K562 (cell line): ENCODE results near the gene RBMS3. TPM values are rescaled to one million over a fixed set of nuclear protein-coding genes. Genes with fewer than 3 reads are reported as not detected.

ENCODE experiments used
- ATAC-seq: fragments of 200-7000 bp; cut with Tn5 transposase; 3 replicates; pipeline ENCODE4 v1.9.1; 2020; ENCODE audit warnings: moderate library complexity
- BruUV-seq: library from RNA; stranded (reverse); fragments of 400-500 nt; replicated peaks from 2 replicates; lab custom pipeline; 2021; lab: Mats Ljungman, UMichigan
- CTCF ChIA-PET: fragments of 300-600 bp; formaldehyde crosslinking; extraction: SDS; loops from one replicate; lab custom pipeline; 2021; ENCODE audit warnings: low intra/inter-chr PET ratio; lab: Yijun Ruan, JAX
- POLR2A ChIA-PET: fragments of 300-600, 350-650 bp; sonication (Branson Sonifier 250); formaldehyde crosslinking; extraction: SDS; loops from one replicate; lab custom pipeline; 2021; ENCODE audit warnings: antibody characterized with exemption, inconsistent platforms; lab: Yijun Ruan, JAX
- DNase-seq, 4 experiments: peaks; one replicate each; pipeline versions ENCODE4 v3.0.0 to v3.0.0-alpha.2; 2011 to 2018; ENCODE audit warnings: low spot score in 3 of 4, mixed read lengths in 3 of 4; ENCODE audit errors: extremely low read depth in 1 of 4
- FAIRE-seq: peaks from 2 replicates; lab custom pipeline; 2011; peaks lifted over from hg19 to GRCh38; lab: Jason Lieb, UNC
- H2AFZ ChIP-seq: 2 replicates; pipeline ENCODE4 v1.6.0; 2011; ENCODE audit warnings: low read depth, low read length, control low read depth, inconsistent platforms
- H3K27ac ChIP-seq: fragments of 200-600 bp; 3 replicates; pipeline ENCODE4 v1.8.0; 2011; ENCODE audit warnings: low read depth, mild to moderate bottlenecking, control low read depth, inconsistent platforms, low read length, moderate library complexity, mixed read lengths; ENCODE audit errors: extremely low read depth
- H3K27me3 ChIP-seq, 2 experiments: fragments of 300-600 bp in 1 of 2; 2 replicates in 1 of 2; 3 replicates in 1 of 2; pipeline versions ENCODE4 v1.6.0 to v1.8.0; 2011; ENCODE audit warnings: inconsistent platforms in 2 of 2, low read length in 2 of 2, mild to moderate bottlenecking in 1 of 2, mixed read lengths in 1 of 2, moderate library complexity in 1 of 2; ENCODE audit not compliant: control insufficient read depth in 2 of 2, insufficient read depth in 2 of 2
- H3K36me3 ChIP-seq: fragments of 300-600 bp; 3 replicates; pipeline ENCODE4 v1.8.0; 2011; ENCODE audit warnings: mild to moderate bottlenecking, low read length, inconsistent platforms; ENCODE audit not compliant: control insufficient read depth, insufficient read depth
- H3K4me1 ChIP-seq, 2 experiments: fragments of 200-600 bp in 1 of 2; replicated peaks in 1 of 2; 2 replicates in 1 of 2; 3 replicates in 1 of 2; pipeline versions ENCODE4 v1.5.1 to v1.8.0; 2011; ENCODE audit warnings: inconsistent platforms in 2 of 2, low read length in 2 of 2, mild to moderate bottlenecking in 1 of 2, mixed read lengths in 1 of 2, moderate library complexity in 1 of 2; ENCODE audit not compliant: control insufficient read depth in 2 of 2, insufficient read depth in 2 of 2
- H3K4me2 ChIP-seq: 2 replicates; pipeline ENCODE4 v1.6.1; 2011; ENCODE audit warnings: low read length, control low read depth, inconsistent platforms, mixed read lengths; ENCODE audit not compliant: insufficient read depth
- H3K4me3 ChIP-seq: fragments of 200-600 bp; sonication (generic), shearing (Covaris generic); 2 replicates; pipeline ENCODE4 v1.5.1; 2016; ENCODE audit warnings: control low read depth, inconsistent platforms
- H3K79me2 ChIP-seq: fragments of 200-600 bp; 3 replicates; pipeline ENCODE4 v1.8.0; 2011; ENCODE audit warnings: low read length, inconsistent platforms; ENCODE audit not compliant: control insufficient read depth, insufficient read depth
- H3K9ac ChIP-seq, 2 experiments: 2 replicates each; pipeline versions ENCODE4 v1.6.0 to v1.6.1; 2011; ENCODE audit warnings: low read depth in 2 of 2, low read length in 2 of 2, control low read depth in 1 of 2, inconsistent platforms in 1 of 2, mild to moderate bottlenecking in 1 of 2, mixed read lengths in 1 of 2; ENCODE audit not compliant: insufficient read depth in 1 of 2
- H3K9me1 ChIP-seq: one replicate; pipeline ENCODE4 v1.6.0; 2011; ENCODE audit warnings: inconsistent platforms, mild to moderate bottlenecking, low read length, moderate library complexity; ENCODE audit not compliant: control insufficient read depth, insufficient read depth
- H3K9me3 ChIP-seq: replicated peaks from 2 replicates; pipeline ENCODE4 v1.5.1; 2011; ENCODE audit warnings: low read depth, low read length, inconsistent platforms; ENCODE audit not compliant: control insufficient read depth, insufficient read depth
- H4K20me1 ChIP-seq: replicated peaks from 2 replicates; pipeline ENCODE4 v1.6.1; 2011; ENCODE audit warnings: low read length, inconsistent platforms, mixed read lengths; ENCODE audit not compliant: control insufficient read depth, insufficient read depth
- CLOCK ChIP-seq: fragments of 250-450 bp; sonication (Bioruptor Pico); IDR thresholded peaks from 2 replicates; pipeline ENCODE4 v1.4.0; 2020; ENCODE audit warnings: mild to moderate bottlenecking, moderate library complexity, borderline replicate concordance
- MTA2 ChIP-seq: fragments of 450-650 bp; IDR thresholded peaks from 2 replicates; pipeline ENCODE4 v1.6.1; 2016; ENCODE audit warnings: low read depth
- MYNN ChIP-seq, 2 experiments: sonication (generic); formaldehyde crosslinking in 1 of 2; IDR thresholded peaks; 2 replicates each; pipeline versions ENCODE4 v1.5.0 to v1.6.1; 2016 to 2020; ENCODE audit warnings: antibody characterized with exemption in 1 of 2, missing genetic modification reagents in 1 of 2
- NR1H2 ChIP-seq: sonication (generic); formaldehyde crosslinking; IDR thresholded peaks from 2 replicates; pipeline ENCODE4 v1.4.0; 2020; ENCODE audit warnings: mild to moderate bottlenecking, missing genetic modification reagents
- SRSF1 ChIP-seq: fragments of 200-400 bp; formaldehyde crosslinking; IDR thresholded peaks from 2 replicates; pipeline ENCODE4 v1.6.1; 2017; ENCODE audit warnings: mild to moderate bottlenecking, low read depth, low read length, moderate library complexity
- SRSF7 ChIP-seq: fragments of 200-400 bp; formaldehyde crosslinking; optimal IDR thresholded peaks from 2 replicates; pipeline ENCODE3; 2017; ENCODE audit warnings: mild to moderate bottlenecking, low read depth, low read length
- TBP ChIP-seq: optimal IDR thresholded peaks from 2 replicates; pipeline ENCODE3; 2011; ENCODE audit warnings: low read depth, low read length, improper control_type of control experiment
- ZKSCAN1 ChIP-seq: fragments of 150-350 bp; IDR thresholded peaks from 2 replicates; pipeline ENCODE4 v1.6.1; 2016; ENCODE audit warnings: low read depth, low read length
- ZNF354B ChIP-seq: fragments of 250-450 bp; sonication (Bioruptor Pico); IDR thresholded peaks from 2 replicates; pipeline ENCODE4 v1.4.0; 2020
- WGBS: fragments of 100-300 bp; shearing (Covaris generic); methylation state at CpG from one replicate; pipeline ENCODE4 v1.1.6; 2016; ENCODE audit warnings: low coverage, mixed read lengths; ENCODE audit not compliant: insufficient coverage; ENCODE audit errors: missing lambda C conversion rate; 5-methylcytosine and 5-hydroxymethylcytosine counted together
- in situ Hi-C: fragments of 300-500 bp; cut with MboI; formaldehyde crosslinking; loops from 4 replicates; pipeline ENCODE4 v1.15.0; 2018; ENCODE audit warnings: inconsistent platforms, mixed read lengths
- intact Hi-C: fragments of 100-400 bp; cut with micrococcal nuclease; formaldehyde crosslinking; loops from 2 replicates; pipeline ENCODE4 v1.14.2; 2022
- polyA plus RNA-seq, 8 experiments: library from polyadenylated mRNA; depleted of rRNA in 4 of 8; stranded (reverse) in 5 of 8; unstranded in 3 of 8; fragments of >200 nt; fragmentation: Nextera tagmentation in 2 of 8; fragmentation: Illumina TruSeq in 1 of 8; extraction: Ambion mirVana in 2 of 8; extraction: Trizol in 1 of 8; gene quantifications; 2 replicates each; pipeline versions ENCODE4 v1.2.1 to v1.2.3, GENCODE V29; 2011 to 2014; ENCODE audit warnings: inconsistent platforms in 1 of 8, missing spikeins in 1 of 8
- total RNA-seq, 7 experiments: library from RNA; depleted of rRNA in 6 of 7; stranded (reverse); fragments of >200 nt in 6 of 7; fragmentation: Illumina TruSeq in 2 of 7; extraction: Trizol in 2 of 7; gene quantifications; 2 replicates each; pipeline versions ENCODE4 v1.2.1 to v1.2.3, GENCODE V29; 2011 to 2021; ENCODE audit warnings: low replicate concordance in 1 of 7

Gene RBMS3
- total and polyA plus RNA-seq, 9 of the 15 experiments (the other 6 are each of a cell fraction or from before 2014, with no cell fraction given) = 0.20 TPM; not detected in 8

DNA sequence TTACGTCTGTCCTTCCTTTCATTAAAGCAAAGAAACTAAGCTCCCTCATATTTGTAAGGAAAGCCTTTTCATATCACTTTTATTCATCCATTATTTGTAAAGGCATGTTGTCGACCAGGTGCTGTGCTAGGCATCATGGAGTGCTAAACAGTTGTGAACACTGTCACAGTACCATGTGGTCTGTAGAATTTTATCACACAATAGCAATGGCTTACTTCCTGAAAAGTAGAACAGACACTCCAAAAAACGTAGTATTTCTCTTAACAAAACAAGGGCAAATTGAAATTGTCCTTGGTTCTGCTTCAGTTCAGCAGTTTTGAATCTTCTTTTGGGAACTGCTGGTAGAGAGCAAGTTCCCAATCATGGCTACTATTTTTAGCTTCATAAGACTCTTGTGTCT lies 63.3 kb downstream of the RBMS3 start:
- Histone ChIP-seq H3K4me3 (no peak overlapping the region), H2AFZ (no peak overlapping the region), H3K9ac (no peak overlapping the region), H3K4me2 (no peak overlapping the region), H3K27me3 (no peaks in the 10 kb centered on the region), H3K79me2 (no peaks in the 10 kb centered on the region), H3K36me3 (no peaks in the 10 kb centered on the region), H3K27ac (no peak overlapping the region), H3K9me1 (no peaks in the 10 kb centered on the region), H3K9me3 (no peaks in the 10 kb centered on the region), H4K20me1 (no peaks in the 10 kb centered on the region), H3K4me1 (no peaks in the 10 kb centered on the region)
- ATAC-seq (no peak), DNase-seq (no peak), FAIRE-seq (no peak)
- in situ Hi-C loops (no loop called here), intact Hi-C loops (no loop called here)
- CTCF ChIA-PET = no interaction called here
- WGBS = 2% methylated on average over 3 of the region's 3 CpGs
- TF ChIP-seq NR1H2 = no peak
- no peak for TF ChIP-seq MTA2
- no peak for TF ChIP-seq CLOCK (CRISPR knock-in tag)
- TF ChIP-seq TBP = no peak
- no peak for TF ChIP-seq ZNF354B (CRISPR knock-in tag)
- no peak for TF ChIP-seq SRSF1
- no peak for TF ChIP-seq MYNN (IDR thresholded peaks at IDR 0.05)
- TF ChIP-seq MYNN (CRISPR knock-in tag; IDR thresholded peaks at IDR 0.05) = no peak
- no peak for TF ChIP-seq ZKSCAN1
- TF ChIP-seq SRSF7 = no peak
- BruUV-seq = no TSS peak
- POLR2A ChIA-PET = no interaction called here
